Measurements from ENCODE around the gene SHLD1.

- no peak for TF ChIP-seq CTCF (IDR thresholded peaks at IDR 0.05)
- TF ChIP-seq POLR2A (IDR thresholded peaks at IDR 0.05): no peak
Measured at GRCh38 chr20:5885866-5886265, 135.7 kb downstream of the SHLD1 start.
